ENCODE measurements around the gene LHFPL6. TPM values are rescaled to one million over a fixed set of nuclear protein-coding genes. Genes with fewer than 3 reads are reported as not detected.

Gene LHFPL6
- total RNA-seq, 4 donors from 2014 or later: 113 to 177 (median 146) TPM

DNA sequence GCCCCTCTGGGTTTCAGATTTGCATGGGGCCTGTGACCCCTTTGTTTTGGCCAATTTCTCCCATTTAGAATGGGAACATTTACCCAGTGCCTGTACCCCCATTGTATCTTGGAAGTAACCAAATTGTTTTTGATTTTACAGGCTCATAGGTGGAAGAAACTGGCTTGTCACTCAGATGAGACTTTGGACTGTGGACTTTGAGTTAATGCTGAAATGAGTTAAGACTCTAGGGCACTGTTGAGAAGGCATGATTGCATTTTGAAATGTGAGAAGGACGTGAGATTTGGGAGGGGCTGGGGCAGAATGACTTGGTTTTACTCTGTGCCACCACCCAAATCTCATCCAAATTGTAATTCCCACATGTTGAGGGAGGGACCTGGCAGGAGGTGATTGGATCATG is 306.0 kb downstream of the LHFPL6 start:
- Histone ChIP-seq H3K27ac (peak overlapping the region in 1 of 4 donors; percentile 66), H3K27me3 (no peaks in the 10 kb centered on the region), H3K4me3 (no peak overlapping the region), H3K4me1 (no peaks in the 10 kb centered on the region), H3K36me3 (no peaks in the 10 kb centered on the region), H3K9me3 (peaks cover 0 to 5% (median 0%) of the 10 kb centered on the region in 4 donors)
- 77 to 86% methylated on average over 1 of the region's 1 CpG for WGBS, 2 donors
- TF ChIP-seq POLR2A (IDR thresholded peaks at IDR 0.05) (no peak), EP300 (IDR thresholded peaks at IDR 0.05) (no peak)
- TF ChIP-seq, protein P1, sequence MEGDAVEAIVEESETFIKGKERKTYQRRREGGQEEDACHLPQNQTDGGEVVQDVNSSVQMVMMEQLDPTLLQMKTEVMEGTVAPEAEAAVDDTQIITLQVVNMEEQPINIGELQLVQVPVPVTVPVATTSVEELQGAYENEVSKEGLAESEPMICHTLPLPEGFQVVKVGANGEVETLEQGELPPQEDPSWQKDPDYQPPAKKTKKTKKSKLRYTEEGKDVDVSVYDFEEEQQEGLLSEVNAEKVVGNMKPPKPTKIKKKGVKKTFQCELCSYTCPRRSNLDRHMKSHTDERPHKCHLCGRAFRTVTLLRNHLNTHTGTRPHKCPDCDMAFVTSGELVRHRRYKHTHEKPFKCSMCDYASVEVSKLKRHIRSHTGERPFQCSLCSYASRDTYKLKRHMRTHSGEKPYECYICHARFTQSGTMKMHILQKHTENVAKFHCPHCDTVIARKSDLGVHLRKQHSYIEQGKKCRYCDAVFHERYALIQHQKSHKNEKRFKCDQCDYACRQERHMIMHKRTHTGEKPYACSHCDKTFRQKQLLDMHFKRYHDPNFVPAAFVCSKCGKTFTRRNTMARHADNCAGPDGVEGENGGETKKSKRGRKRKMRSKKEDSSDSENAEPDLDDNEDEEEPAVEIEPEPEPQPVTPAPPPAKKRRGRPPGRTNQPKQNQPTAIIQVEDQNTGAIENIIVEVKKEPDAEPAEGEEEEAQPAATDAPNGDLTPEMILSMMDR (IDR thresholded peaks at IDR 0.05): no peak
- no peak for DNase-seq (ENCODE audit: low spot score in 2 of 2)

DNA sequence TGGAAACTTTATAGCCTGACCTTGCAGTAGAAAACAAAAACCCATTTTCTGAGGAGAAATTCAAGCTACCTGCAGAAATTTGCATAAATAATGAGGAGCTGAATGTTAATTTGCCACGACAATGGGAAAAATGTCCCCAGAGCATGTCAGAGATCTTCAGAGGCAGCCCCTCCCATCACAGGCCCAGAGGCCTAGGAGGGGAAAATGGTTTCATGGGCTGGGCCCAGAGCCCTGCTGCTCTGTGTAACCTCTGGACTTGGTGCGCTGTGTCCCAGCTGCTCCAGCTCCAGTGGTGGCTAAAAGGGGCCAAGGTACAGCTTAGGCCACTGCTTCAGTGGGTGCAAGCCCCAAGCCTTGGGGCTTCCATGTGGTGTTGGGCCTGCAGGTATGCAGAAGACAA is 306.8 kb downstream of the LHFPL6 start:
- no peaks in the 10 kb centered on the region for H3K27me3 ChIP-seq
- H3K9me3 ChIP-seq: peaks cover 0 to 5% (median 0%) of the 10 kb centered on the region in 4 donors
- WGBS, 2 donors: 46 to 85% methylated on average over 2 of the region's 2 CpGs
- H3K4me3 ChIP-seq: no peak overlapping the region
- H3K36me3 ChIP-seq: no peaks in the 10 kb centered on the region
- no peak for TF ChIP-seq EP300 (IDR thresholded peaks at IDR 0.05)
- no peaks in the 10 kb centered on the region for H3K4me1 ChIP-seq
- H3K27ac ChIP-seq: no peak overlapping the region
- no peak for DNase-seq (ENCODE audit: low spot score in 2 of 2)

Other genes with a start within 250 kb of the LHFPL6 start
- gene COG6, start 52.5 kb upstream of the LHFPL6 start, total RNA-seq: 10 to 100 TPM; 15.1 to 24.0 (median 17.0) TPM